HG03469 (cell line): ENCODE results near the gene HSPA1A.

Experiments
- ATAC-seq: cut with Tn5 transposase; IDR thresholded peaks from one replicate; pipeline ENCODE4 v1.9.1; 2021; ENCODE audit warnings: mild to moderate bottlenecking, moderate library complexity, moderate number of reproducible peaks; ENCODE audit not compliant: unreplicated experiment

The HSPA1A gene

GRCh38 chr6:31815025-31815838, at the start of gene HSPA1A, which contains the start of gene HSPA1L:
HSPA1A (plus strand) TSS chr6:31815543; CDS start chr6:31815757, 214 bp downstream.
HSPA1L (minus strand) TSS chr6:31815283; CDS start chr6:31811972, 3,311 bp downstream.
- ATAC-seq: no peak

GRCh38 chr6:31765559-31765909, 49.8 kb upstream of the HSPA1A start:
- ATAC-seq: no peak

- ATAC-seq: no peak
These were observed 49.2 kb upstream of the HSPA1A start for GRCh38 chr6:31765910-31766794.

GRCh38 chr6:31767096-31767645, 48.2 kb upstream of the HSPA1A start:
- no peak for ATAC-seq

- no peak for ATAC-seq
These were observed 46.7 kb upstream of the HSPA1A start for GRCh38 chr6:31768363-31769257.

GRCh38 chr6:31769684-31770371, 45.5 kb upstream of the HSPA1A start:
- ATAC-seq: no peak

- ATAC-seq: no peak
These were observed 44.5 kb upstream of the HSPA1A start for GRCh38 chr6:31770860-31771259.

GRCh38 chr6:31771992-31772358, 43.4 kb upstream of the HSPA1A start:
- ATAC-seq: no peak

- no peak for ATAC-seq
These were observed 40.2 kb upstream of the HSPA1A start for GRCh38 chr6:31775184-31775583.

GRCh38 chr6:31775633-31776484, 39.5 kb upstream of the HSPA1A start:
- ATAC-seq: no peak

GRCh38 chr6:31776485-31776988, 38.8 kb upstream of the HSPA1A start:
- ATAC-seq: no peak

GRCh38 chr6:31776989-31777666, 38.2 kb upstream of the HSPA1A start, which contains the start of gene VWA7:
VWA7 (minus strand) TSS chr6:31777328; CDS start chr6:31776779, 549 bp downstream.
- peak; percentile 47 for ATAC-seq

GRCh38 chr6:31777667-31778050, 37.7 kb upstream of the HSPA1A start:
- no peak for ATAC-seq

- ATAC-seq: no peak
These were observed 37.1 kb upstream of the HSPA1A start for GRCh38 chr6:31778193-31778592.

- ATAC-seq: no peak
These were observed 36.1 kb upstream of the HSPA1A start for GRCh38 chr6:31778999-31779885.

- no peak for ATAC-seq
These were observed 35.4 kb upstream of the HSPA1A start for GRCh38 chr6:31779908-31780307.
